GM13977 (cell line): ENCODE results near the gene LDLRAD4.

Experiments used
- DNase-seq: peaks from one replicate; pipeline ENCODE4 v3.0.0; 2012; ENCODE audit warnings: low spot score
- in situ Hi-C: fragments of 300-500 bp; cut with MboI; formaldehyde crosslinking; loops from one replicate; pipeline ENCODE4 v1.12.0; 2022; ENCODE audit warnings: low sequenced_read_pairs, low pct_unique_long_range_greater_than_20kb, mixed read lengths, inconsistent platforms; ENCODE audit not compliant: unreplicated experiment
- TF ChIP-seq, protein P1 (sequence below): IDR thresholded peaks from 2 replicates; pipeline ENCODE4 v1.5.1; 2012; ENCODE audit warnings: mild to moderate bottlenecking, control low read depth; ENCODE audit not compliant: insufficient read depth; ENCODE audit errors: extremely low read depth, missing control alignments

Gene LDLRAD4

DNA sequence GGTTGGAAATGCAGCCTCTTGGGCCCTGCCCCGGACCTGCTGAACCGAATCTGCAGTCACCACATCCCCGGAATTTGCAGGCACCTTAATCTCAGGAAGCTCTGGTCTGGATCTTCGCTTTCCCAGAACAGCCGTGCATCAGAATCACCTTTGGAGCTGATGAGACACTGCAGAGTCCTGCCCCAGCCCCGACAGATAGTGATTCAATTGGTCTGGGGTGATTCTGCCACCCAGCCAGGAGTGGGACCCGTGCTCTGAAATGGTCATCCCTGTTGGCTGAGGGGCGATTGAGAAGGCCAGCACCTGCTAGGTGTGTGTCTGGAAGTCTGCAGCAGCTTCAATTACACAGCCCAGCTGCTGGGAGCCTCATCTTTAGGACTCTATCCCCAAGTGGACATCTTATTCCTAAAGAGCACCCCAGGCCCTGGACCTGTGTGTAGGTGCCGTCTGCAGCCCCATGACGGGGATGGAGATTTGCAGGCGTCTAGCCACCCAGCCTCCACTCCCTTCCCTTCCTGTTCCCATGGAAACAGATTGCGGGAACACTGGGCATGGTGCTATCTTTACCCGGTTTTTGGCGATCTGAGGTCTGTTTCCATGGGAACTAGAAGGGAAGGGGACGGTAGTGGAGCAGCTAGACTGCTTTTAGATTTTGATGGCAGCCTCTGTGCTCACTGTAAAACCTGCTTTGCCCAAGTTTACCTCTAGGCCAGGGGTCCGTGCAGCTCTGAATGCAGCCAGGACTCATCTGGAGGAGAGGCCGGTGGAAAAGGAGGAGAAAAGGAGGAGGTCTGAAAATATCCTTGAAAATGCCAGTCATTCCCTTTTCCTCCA is 156.1 kb downstream of the LDLRAD4 start:
- TF ChIP-seq, protein P1, sequence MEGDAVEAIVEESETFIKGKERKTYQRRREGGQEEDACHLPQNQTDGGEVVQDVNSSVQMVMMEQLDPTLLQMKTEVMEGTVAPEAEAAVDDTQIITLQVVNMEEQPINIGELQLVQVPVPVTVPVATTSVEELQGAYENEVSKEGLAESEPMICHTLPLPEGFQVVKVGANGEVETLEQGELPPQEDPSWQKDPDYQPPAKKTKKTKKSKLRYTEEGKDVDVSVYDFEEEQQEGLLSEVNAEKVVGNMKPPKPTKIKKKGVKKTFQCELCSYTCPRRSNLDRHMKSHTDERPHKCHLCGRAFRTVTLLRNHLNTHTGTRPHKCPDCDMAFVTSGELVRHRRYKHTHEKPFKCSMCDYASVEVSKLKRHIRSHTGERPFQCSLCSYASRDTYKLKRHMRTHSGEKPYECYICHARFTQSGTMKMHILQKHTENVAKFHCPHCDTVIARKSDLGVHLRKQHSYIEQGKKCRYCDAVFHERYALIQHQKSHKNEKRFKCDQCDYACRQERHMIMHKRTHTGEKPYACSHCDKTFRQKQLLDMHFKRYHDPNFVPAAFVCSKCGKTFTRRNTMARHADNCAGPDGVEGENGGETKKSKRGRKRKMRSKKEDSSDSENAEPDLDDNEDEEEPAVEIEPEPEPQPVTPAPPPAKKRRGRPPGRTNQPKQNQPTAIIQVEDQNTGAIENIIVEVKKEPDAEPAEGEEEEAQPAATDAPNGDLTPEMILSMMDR: no peak
- in situ Hi-C loops: no loop called here
- DNase-seq: no peak

DNA sequence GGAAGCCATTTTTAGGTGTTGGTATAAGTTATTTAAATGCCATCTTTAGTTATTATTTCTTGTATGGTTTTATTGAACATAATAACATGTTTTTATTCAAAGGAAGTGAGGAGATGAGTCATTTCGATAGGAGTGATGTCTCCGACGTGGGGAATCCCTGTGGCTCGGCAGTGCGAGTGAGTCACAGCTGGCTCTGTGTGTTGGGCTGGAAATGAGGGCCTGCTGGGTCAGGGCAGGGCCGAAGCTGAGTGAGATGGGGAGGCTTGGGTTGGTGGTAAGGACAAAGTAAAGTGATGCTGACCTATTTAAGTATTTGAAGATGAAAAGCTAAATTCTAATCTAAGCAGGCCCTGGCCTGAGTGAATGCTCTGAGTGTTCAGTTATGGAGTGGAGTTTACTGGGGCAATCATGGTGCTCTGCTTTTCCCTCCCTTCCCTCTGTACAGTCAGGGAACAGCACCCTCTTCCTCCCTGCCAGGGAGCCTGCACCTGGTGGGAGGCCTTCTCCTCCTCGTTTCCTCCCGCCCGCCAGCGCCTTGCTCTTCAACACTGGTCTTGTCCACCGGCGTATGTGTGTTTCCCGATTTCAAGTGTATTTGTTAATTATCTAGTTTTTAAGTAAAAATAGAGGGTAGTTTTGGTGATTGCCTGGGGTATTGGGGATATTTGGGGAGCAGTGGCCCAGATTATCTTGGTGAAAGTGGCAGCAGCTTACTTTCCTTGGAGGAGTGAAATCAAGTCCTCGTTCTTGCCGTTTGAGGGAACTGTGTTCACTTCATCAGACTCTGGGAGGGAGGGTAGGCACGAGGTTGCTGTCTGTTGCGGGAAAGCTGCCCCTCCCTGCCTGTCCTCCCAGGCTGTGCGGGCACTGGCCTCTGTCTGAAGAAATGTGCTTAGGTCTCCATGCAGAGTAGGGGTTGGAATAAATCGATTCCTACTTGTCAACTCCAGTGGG is 157.0 kb downstream of the LDLRAD4 start:
- DNase-seq: peak; percentile 84
- in situ Hi-C loops: no loop called here
- TF ChIP-seq, protein P1: no peak

DNA sequence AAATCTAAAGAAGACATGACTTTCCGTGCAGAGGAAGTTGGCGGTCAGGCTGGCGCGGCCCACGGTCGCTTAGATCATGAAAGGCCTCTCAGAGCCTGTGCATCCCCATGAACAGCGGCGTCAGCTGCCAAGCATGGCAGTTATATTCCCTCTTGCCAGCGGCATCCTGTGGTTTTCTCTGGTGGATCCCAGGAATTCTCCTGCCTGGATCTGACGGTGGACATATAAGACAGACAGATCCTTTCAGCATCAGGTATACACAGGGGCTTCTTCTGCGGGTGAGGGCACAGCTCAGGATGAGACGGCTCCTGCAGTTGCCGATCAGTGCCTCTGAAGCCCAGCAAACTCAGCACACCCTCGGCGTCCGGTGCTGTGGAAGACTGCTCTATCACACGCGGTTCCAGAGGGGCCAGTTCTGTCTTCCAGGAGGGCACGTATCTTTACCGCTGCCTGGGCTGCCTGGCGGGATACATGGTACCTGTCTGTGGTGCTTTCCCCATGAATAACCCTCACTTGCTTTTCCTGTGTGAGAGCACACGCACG is 157.8 kb downstream of the LDLRAD4 start:
- in situ Hi-C loops: no loop called here
- TF ChIP-seq, protein P1: no peak
- DNase-seq: no peak

DNA sequence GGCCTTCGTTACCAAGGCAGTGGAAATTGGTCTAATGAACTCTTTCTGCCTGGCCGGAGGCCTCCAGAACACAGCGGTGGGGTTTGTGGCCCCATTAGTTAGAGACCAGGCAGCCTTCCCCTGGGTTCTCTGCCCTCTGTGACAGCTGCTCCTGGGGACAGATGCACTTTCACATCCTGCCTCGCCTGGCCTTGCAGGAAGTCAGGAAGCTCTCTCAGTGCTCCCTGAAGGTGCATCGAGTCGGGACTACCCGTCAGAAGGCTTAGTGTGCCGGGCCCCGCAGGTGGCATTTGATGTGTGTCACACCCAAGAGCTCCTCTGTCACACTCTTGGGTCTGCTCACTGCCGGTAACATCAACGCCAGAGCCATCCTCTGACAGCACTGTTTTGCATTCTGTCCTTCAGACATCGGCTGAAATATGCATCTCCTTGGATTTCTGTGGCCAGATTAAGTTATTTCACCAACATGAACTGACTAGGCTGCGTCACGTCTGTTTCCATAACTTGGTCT is 158.3 kb downstream of the LDLRAD4 start:
- TF ChIP-seq, protein P1: no peak
- in situ Hi-C loops: no loop called here
- DNase-seq: no peak

DNA sequence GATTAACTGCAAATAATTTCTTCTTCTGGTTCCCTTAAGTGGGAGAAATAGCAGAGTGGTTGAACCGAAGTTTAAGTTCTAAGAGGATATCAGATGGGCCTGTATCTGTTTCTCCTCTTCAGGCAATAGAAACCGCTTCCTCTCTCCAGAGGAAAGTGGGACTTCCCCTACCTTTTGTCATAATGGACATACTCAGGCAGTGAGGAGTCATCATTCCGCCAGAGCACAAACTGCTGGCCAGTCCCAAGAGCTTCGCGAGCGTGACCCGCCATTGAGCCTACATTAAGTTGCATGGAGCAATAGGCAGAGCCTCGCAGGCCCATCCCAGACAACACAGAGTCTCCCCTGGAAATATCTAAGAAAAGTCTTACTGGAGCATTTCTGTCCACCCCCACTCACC is 158.9 kb downstream of the LDLRAD4 start:
- no peak for DNase-seq
- in situ Hi-C loops: no loop called here

More for the DNA sequence above, 158.9 kb downstream of the LDLRAD4 start:
- TF ChIP-seq, protein P1: no peak
